DOHH2 (cell line): ENCODE data around the gene NKAP.
"Not testable (repeated sequence)": the region's sequence is repeated elsewhere in the genome, so short reads cannot be mapped to it uniquely, and the experiment has no call there.

ENCODE experiments used
- H3F3A ChIP-seq: fragments of 200-600 bp; sonication (generic), shearing (Covaris generic); 2 replicates; pipeline ENCODE4 v1.6.0; 2016; ENCODE audit warnings: antibody characterized with exemption, mild to moderate bottlenecking; ENCODE audit not compliant: control insufficient read depth, insufficient read depth
- H3K27ac ChIP-seq: fragments of 200-600 bp; sonication (generic); 2 replicates; pipeline ENCODE4 v1.5.1; 2014; ENCODE audit warnings: low read depth, mild to moderate bottlenecking, low read length, moderate library complexity
- H3K27me3 ChIP-seq: fragments of 200-600 bp; sonication (generic); 2 replicates; pipeline ENCODE4 v1.6.1; 2014; ENCODE audit warnings: mild to moderate bottlenecking, low read length, mixed read lengths; ENCODE audit not compliant: control insufficient read depth
- H3K36me3 ChIP-seq: fragments of 200-600 bp; sonication (generic); 2 replicates; pipeline ENCODE4 v1.6.1; 2014; ENCODE audit warnings: mild to moderate bottlenecking, low read length, moderate library complexity, mixed read lengths; ENCODE audit not compliant: control insufficient read depth
- H3K4me1 ChIP-seq: fragments of 200-600 bp; sonication (generic); 2 replicates; pipeline ENCODE4 v1.6.1; 2014; ENCODE audit warnings: mild to moderate bottlenecking, low read length, mixed read lengths; ENCODE audit not compliant: control insufficient read depth
- H3K4me2 ChIP-seq: fragments of 200-600 bp; sonication (generic); 2 replicates; pipeline ENCODE4 v1.6.0; 2014; ENCODE audit warnings: mild to moderate bottlenecking, low read length, moderate library complexity
- H3K4me3 ChIP-seq: fragments of 200-600 bp; sonication (generic); 2 replicates; pipeline ENCODE4 v1.5.1; 2014; ENCODE audit warnings: mild to moderate bottlenecking, low read length, mixed read lengths
- H3K79me2 ChIP-seq: fragments of 200-600 bp; sonication (generic); 2 replicates; pipeline ENCODE4 v1.6.1; 2014; ENCODE audit warnings: mild to moderate bottlenecking, low read length, mixed read lengths; ENCODE audit not compliant: control insufficient read depth
- H3K9me2 ChIP-seq: fragments of 200-600 bp; sonication (generic); replicated peaks from 2 replicates; pipeline ENCODE4 v1.6.1; 2014; ENCODE audit warnings: mild to moderate bottlenecking, low read length, mixed read lengths; ENCODE audit not compliant: control insufficient read depth
- H3K9me3 ChIP-seq: fragments of 200-600 bp; sonication (generic); 2 replicates; pipeline ENCODE4 v1.6.1; 2014; ENCODE audit warnings: antibody characterized with exemption, low read length, mixed read lengths; ENCODE audit not compliant: control insufficient read depth, insufficient read depth
- H4K20me1 ChIP-seq: fragments of 200-600 bp; sonication (generic); 2 replicates; pipeline ENCODE4 v1.6.0; 2014; ENCODE audit warnings: low read depth, mild to moderate bottlenecking, antibody characterized with exemption, low read length, moderate library complexity; ENCODE audit not compliant: control insufficient read depth, insufficient read depth
- EZH2phosphoT487 ChIP-seq: fragments of 200-600 bp; sonication (generic); IDR thresholded peaks from 2 replicates; pipeline ENCODE4 v1.6.1; 2017; ENCODE audit warnings: borderline replicate concordance, mild to moderate bottlenecking, antibody characterized with exemption, low read length, moderate library complexity, mixed read lengths
- TF ChIP-seq, protein P1 (sequence below): fragments of 200-600 bp; sonication (generic); IDR thresholded peaks from one replicate; pipeline ENCODE4 v1.5.1; 2014; ENCODE audit warnings: antibody characterized with exemption, mild to moderate bottlenecking, low read depth, low read length; ENCODE audit not compliant: poor library complexity, severe bottlenecking

The NKAP gene

DNA sequence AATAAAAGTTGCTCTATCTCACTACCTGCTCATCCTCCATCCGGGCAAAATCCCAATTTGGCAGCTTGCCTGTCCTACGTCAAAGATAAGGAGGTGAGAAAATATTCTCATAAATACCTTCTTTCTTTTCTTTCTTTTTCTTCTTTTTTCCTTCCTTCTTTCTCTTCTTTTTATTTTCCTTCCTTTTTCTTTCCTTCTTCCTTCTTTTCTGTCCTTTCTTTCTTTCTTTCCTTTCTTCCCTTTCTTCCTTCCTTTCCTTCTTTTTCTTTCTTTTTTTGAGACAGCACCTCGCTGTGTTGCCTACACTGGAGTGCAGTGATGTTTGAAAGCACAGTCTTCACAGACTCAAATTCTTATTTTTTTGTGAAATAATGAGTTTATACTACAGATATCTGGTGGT lies 38.6 kb upstream of the NKAP start:
- no peaks in the 10 kb centered on the region for H3K36me3 ChIP-seq
- TF ChIP-seq EZH2phosphoT487, result no peak
- TF ChIP-seq, protein P1, sequence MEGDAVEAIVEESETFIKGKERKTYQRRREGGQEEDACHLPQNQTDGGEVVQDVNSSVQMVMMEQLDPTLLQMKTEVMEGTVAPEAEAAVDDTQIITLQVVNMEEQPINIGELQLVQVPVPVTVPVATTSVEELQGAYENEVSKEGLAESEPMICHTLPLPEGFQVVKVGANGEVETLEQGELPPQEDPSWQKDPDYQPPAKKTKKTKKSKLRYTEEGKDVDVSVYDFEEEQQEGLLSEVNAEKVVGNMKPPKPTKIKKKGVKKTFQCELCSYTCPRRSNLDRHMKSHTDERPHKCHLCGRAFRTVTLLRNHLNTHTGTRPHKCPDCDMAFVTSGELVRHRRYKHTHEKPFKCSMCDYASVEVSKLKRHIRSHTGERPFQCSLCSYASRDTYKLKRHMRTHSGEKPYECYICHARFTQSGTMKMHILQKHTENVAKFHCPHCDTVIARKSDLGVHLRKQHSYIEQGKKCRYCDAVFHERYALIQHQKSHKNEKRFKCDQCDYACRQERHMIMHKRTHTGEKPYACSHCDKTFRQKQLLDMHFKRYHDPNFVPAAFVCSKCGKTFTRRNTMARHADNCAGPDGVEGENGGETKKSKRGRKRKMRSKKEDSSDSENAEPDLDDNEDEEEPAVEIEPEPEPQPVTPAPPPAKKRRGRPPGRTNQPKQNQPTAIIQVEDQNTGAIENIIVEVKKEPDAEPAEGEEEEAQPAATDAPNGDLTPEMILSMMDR, result no peak

GRCh38 chrX:119981286-119982070 lies 37.9 kb upstream of the NKAP start:
- Histone ChIP-seq H3F3A (no peaks in the 10 kb centered on the region), H4K20me1 (no peaks in the 10 kb centered on the region), H3K4me3 (no peak overlapping the region), H3K9me2 (no peaks in the 10 kb centered on the region), H3K4me1 (no peaks in the 10 kb centered on the region), H3K36me3 (no peaks in the 10 kb centered on the region), H3K4me2 (no peak overlapping the region), H3K27ac (no peak overlapping the region), H3K27me3 (no peaks in the 10 kb centered on the region), H3K79me2 (no peaks in the 10 kb centered on the region), H3K9me3 (no peaks in the 10 kb centered on the region)
- TF ChIP-seq EZH2phosphoT487, result no peak
- TF ChIP-seq, protein P1, result peak; percentile 56

More for the DNA sequence above, 38.6 kb upstream of the NKAP start:
- no peak overlapping the region for H3K4me3 ChIP-seq
- H3K27ac ChIP-seq, result no peak overlapping the region
- no peaks in the 10 kb centered on the region for H3K9me3 ChIP-seq
- no peaks in the 10 kb centered on the region for H3K27me3 ChIP-seq
- H4K20me1 ChIP-seq, result no peaks in the 10 kb centered on the region
- H3K79me2 ChIP-seq, result no peaks in the 10 kb centered on the region
- H3K4me2 ChIP-seq, result no peak overlapping the region
- H3F3A ChIP-seq, result no peaks in the 10 kb centered on the region
- H3K4me1 ChIP-seq, result no peaks in the 10 kb centered on the region
- H3K9me2 ChIP-seq, result no peaks in the 10 kb centered on the region

DNA sequence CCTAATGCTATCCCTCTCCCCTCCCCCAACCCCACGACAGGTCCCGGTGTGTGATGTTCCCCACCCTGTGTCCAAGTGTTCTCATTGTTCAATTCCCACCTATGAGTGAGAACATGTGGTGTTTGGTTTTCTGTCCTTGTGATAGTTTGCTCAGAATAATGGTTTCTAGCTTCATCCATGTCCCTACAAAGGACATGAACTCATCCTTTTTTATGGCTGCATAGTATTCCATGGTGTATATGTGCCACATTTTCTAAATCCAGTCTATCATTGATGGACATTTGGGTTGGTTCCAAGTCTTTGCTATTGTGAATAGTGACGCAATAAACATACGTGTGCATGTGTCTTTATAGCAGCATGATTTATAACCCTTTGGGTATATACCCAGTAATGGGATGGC lies 33.6 kb upstream of the NKAP start:
- not testable (repeated sequence) for H3K4me3 ChIP-seq, H3K9me2 ChIP-seq, H3K36me3 ChIP-seq, H3F3A ChIP-seq, H3K27me3 ChIP-seq, H3K4me1 ChIP-seq, H3K4me2 ChIP-seq, H3K79me2 ChIP-seq, H4K20me1 ChIP-seq, H3K27ac ChIP-seq, H3K9me3 ChIP-seq

- no peaks in the 10 kb centered on the region for H4K20me1 ChIP-seq
- no peak overlapping the region for H3K27ac ChIP-seq
- H3K36me3 ChIP-seq, result no peaks in the 10 kb centered on the region
- no peaks in the 10 kb centered on the region for H3K79me2 ChIP-seq
- H3K27me3 ChIP-seq, result no peaks in the 10 kb centered on the region
- H3K9me2 ChIP-seq, result no peaks in the 10 kb centered on the region
- H3F3A ChIP-seq, result no peaks in the 10 kb centered on the region
- no peak for TF ChIP-seq EZH2phosphoT487
- TF ChIP-seq, protein P1, result no peak
- H3K4me2 ChIP-seq, result no peak overlapping the region
- H3K9me3 ChIP-seq, result no peaks in the 10 kb centered on the region
- H3K4me3 ChIP-seq, result no peak overlapping the region
- no peaks in the 10 kb centered on the region for H3K4me1 ChIP-seq
Observed at GRCh38 chrX:119971184-119971583, 27.6 kb upstream of the NKAP start.
